Stimulated activated CD4-positive, alpha-beta T cell treated with anti-CD3 and anti-CD28 coated beads, Interleukin-12 subunit alpha, Interleukin-12 subunit beta, amount 100 ng/mL, for 48 hours (primary cell): ENCODE measurements around the gene NUP62.
"Not testable (repeated sequence)": the region's sequence is repeated elsewhere in the genome, so short reads cannot be mapped to it uniquely, and the experiment has no call there.

ENCODE experiments used
- DNase-seq, 3 donors: peaks; one replicate each; pipeline ENCODE4 v3.0.0-alpha.2; 2020; ENCODE audit warnings: low read depth in 2 of 3, low spot score in 1 of 3

Gene NUP62

DNA sequence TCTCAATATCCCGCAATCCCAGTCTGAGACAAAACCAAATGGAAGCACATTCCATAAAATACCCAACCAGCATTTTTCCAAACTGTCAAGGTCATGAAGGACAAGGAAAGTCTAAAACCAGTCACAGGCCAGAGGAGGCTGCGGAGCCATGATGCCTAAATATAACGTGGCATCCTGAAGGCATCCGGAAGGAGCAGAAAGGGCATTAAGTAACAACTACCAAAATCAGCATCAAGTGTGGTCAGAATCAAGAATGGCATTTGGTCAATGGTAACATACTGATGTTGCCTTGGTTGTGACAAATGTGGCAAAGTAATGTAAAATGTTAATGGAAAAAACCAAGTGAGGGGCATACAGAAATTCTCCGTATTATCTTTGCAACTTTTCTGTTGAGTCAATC, 3.8 kb downstream of the NUP62 start:
- DNase-seq = no peak

DNA sequence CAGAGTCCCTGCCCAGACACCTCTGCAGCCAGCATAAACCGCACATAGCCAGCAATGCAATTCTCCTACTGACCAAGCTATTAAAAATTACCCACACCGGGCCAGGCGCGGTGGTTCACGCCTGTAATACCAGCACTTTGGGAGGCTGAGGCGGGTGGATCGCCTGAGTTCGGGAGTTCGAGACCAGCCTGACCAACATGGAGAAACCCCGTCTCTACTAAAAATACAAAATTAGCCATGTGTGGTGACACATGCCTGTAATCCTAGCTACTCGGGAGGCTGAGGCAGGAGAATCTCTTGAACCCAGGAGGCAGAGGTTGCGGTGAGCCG, 4.5 kb downstream of the NUP62 start:
- not testable (repeated sequence) for DNase-seq

DNA sequence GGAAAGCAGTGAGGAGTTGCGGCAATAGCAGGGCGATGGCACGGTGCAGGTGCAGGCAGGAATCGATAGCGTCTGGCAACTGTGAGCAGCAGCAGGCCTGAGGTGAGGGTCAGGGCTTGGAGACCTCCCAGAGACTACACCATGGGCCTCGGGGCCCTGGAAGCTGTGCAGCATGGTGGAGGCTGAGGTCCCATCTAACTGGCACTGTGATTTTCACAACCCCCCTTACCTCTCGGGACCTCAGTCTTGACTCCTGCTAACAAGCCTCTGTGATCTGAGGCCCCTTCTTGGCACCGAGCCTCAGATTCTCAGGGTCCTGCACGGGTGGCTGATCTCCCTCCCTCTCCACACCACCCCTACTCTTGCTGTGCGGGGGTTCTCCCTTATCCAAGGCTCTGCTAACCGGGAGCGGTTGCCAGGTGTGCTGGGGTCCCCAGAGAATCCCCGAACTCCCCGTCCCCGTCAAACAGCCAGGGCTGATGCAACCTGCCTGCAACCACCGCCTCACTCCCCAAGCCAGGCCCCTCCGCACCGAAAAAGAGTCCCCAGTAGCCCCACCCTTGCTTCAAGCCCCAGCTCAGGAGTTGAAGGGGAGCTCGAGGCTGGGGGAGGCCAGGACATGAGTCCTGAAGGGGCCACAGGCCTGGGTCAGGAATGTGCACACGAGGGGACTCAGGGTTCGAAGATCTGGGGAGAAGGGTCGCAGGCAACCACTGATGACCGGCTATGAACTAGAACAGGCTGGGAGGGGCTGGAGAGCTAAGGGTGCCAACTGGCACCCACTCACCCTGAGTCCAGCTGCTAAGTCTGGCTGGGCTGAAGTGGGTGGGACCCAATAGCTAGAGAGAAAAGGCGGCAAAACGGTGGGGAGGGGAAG, 5.1 kb downstream of the NUP62 start:
- no peak for DNase-seq

DNA sequence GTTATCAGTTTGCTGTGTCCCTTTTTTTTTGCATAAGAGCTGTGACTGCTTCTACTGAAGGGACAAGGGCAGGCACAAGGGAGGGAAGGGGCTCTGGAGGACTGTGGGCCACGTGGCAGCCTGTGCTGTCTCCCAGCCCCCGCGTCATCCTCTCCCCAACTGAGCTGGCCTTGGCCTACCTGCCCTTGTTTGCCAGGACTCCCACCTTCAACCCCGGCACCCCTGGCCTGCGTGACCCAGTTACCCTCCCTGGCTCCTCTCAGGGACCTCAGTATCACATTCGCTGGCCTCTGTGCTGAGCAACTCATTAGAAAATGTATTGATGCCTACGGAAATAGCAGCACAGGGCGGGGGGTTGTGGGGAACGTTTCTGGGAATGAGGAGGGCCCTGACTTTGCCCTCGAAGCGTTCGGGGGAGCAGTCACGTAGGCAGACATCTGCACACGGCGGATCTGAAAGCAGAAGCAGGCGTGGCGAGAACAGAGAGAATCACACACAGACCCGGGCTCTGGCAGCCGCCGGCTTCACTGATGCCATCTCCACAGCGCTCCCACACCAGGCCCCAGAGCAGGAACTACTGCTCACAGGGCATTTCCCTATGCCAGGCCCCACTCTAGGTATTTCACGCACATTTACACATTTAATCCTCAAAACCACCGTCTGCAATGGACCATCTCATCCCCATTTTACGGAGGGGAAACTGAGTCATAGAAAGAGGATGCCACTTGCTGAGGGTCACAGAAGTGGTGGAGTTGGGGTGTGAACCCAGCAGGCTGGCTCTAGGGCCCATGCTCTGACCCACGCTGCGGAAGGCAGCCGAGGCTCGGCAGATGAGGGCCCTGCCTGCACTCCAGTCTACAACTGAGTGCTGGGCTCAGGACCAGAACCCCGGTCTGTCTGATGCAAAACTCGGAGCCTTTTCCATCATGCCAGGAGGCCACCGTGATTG, 6.0 kb downstream of the NUP62 start:
- DNase-seq = no peak

DNA sequence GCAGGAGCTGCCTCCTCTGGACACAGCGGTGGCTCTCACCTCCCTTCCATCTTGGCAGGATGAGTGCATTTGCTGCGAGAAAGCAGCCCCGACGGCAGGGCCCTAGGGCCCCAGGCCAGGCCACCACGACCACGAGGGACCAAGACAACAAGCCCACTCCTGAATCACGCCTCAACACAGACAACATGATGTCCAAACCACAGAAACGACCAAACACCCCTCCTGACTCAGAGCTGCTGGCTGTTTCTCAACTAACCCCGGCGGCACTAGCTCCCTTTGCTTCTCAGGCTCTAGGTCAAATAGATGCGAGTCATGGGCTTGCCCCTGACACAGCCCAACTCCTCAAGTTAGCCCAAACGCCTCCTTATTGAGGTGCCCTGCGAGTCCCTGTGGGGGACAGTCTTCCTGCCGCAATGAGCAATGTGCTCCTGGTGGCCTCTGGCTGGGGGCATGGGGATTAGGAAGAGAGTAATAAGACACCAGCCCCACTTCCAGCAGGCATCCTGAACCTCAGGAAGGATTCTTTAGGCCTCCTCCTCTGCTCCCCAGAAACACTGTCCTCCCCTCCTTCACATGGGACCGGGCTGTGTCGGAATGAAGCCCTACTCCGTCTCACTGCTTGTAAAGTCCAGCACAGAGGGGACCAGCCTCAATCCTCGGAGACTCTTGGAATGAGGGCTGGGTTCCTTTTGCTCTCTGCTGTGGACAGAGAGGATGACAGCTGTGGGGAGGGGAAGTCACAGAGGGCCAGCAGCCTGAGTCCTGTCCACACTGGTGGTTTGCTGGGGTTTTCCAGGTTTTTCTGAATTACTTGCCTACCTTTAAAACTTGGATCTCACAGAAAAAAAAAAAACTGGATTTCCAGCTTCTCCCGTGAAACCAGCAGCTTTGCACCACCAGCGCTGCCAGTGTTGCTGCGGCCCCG, 7.2 kb downstream of the NUP62 start:
- DNase-seq = no peak

DNA sequence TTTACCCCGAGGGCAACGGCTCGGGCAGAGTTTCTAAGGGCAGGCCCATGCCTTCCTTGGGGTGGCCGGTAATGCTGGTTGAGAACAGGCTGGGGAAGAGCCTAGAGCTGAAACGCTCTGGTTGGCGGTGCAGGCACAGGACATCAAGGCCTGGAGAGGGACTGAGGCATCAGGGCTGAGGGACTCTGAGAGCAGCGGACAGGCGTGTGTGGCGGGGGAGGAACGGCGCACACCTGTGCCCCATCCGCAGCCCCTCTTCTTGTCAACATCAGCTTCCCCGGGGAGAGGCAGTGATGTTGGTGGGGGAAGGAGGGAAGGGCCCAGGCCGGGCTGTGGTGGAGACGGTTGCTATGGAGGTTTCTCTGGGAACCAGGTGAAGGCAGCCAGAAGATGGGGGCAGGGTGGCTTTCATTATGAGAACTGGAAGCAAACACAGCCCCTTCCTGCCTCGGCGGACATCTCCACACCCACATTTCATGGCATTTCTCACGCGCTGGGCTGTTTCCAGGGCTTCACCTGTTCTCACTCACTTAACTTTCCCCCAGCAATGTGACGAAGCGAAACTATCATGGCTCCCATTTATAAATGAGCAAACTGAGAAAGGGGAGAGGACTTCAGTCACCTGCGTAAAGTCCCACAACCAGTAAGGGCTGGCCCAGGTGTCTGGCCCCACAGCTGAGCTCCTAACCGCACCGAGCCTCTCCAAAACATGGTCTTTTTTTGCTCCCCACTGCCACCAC, 8.5 kb downstream of the NUP62 start:
- no peak for DNase-seq

DNA sequence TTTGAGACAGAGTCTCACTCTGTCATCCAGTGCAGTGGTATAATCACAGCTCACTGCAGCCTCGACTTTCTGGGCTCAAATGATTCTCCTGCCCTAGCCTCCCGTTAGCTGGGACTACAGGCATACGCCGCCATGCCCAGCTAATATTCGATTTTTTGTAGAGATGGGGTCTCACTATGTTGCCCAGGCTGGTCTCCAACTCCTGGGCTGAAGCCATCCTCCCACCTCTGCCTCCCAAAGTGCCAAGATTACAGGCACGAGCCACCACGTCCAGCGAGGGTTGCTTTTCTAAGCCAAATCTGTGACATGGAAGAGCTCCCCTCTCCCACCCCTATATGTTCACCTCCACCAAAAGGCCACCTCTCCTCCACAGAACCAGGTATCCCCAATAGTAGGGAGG, 11.2 kb downstream of the NUP62 start:
- no peak for DNase-seq

DNA sequence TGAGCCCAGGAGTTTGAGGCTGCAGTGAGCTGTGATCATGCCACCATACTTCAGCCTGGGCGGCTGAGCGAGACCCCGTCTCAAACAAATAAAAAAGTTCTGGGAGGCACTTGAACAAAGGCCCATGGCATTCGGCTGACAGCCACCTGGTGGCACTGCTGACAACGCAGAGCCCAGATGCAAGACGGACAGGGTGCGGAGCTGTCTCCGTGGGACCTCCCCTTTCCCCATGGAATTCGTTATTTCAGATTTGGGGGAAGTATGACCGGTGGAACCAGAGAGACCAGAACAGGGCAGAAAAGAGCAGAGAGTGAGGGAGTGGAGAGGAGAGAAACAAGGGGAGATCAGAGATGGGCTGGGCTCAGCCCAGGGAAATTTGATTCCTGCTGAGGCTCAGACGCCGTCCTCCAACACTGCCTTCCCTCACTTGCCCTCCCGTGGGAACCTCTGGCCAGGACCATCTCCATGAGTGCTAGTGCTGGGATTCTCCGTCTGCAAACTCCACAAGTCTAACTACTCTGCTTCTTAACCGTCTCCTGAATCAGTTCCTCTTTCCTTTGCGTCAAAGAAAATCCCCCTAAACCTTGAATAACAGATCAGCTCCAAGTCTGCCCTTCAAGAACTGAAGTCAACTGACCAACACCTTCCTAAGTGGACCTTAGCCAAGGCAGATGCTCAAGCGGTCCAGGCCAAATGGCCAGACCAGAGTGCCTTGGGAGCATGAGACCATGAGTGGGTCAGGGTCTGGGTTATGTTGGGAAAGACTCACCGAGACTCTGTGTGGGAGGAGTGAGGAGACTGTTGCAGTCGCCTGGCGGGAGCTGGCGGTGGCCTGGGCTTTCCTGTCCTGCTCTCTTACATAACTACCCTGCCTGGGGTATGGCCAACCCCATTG, 12.2 kb downstream of the NUP62 start:
- no peak for DNase-seq

DNA sequence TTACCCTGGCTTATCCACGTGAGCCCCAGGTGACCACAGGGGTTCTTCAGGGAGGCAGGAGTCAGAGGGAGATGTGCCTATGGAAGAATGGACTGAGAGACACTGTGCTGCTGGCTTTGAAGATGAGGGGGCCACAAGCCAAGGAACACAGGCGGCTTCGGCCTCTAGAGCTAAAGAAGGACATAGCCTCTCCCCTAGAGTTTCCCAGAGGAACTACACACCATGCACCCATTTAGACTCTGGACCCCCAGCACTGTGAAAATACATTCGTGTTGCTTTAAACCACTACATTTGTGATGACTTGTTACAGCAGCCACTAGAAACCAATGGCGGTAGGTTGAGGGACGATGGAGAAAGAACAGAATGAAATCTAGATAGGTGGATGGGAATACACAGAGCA, 14.0 kb downstream of the NUP62 start:
- no peak for DNase-seq

DNA sequence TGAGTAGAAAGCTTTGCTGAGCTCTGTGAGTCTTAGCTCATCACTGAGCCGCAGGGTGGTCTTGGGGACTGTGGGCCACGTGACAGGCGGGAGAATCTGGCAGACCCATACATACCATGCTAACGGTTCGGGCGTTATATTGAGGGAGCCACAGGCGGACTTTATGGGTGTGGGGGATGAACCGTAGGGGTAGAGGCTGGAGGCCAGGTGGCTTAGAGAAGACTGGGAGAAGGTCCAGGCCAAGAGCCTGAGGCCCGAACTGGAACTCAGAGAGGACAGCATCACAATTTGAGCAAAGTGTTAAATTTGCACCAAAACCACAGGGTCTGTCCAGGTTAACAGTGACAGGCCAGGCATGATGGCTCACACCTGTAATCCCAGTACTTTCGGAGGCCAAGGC, 15.6 kb downstream of the NUP62 start:
- DNase-seq = no peak

DNA sequence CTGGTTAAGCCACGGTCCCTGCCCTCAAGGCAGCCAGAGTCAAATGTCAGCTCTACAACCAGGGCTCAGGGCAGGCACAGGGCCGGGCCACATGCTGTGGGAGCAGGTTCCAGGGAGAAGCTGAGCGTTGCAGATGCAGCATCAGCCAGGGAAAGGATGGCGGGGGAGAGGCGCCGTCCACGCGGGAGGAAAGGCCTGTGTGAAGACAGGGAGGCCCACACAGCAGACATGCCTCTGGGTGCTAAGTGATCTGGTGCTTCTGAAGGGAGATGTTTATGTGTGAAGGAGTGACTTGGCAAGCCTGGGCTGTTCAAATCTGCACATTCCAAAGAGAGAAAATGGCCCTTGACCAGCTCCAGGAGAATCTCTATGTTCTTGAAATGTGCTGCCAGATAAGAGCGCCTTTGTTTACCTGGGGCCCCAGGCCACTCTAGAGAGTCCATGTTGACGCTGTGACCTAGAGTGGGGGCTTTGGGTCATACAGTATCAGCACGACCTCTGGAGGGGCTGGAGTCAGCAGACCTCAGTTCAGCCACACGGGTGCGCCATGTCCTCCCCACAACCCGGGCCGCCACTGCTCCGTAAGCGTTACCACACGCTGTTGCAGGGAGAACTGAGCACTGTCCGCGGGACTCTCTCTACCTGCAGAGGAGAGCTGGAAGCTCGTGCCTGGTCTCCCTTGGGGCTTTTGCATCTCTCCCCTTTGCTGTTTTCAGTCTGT, 16.2 kb downstream of the NUP62 start:
- DNase-seq = no peak

DNA sequence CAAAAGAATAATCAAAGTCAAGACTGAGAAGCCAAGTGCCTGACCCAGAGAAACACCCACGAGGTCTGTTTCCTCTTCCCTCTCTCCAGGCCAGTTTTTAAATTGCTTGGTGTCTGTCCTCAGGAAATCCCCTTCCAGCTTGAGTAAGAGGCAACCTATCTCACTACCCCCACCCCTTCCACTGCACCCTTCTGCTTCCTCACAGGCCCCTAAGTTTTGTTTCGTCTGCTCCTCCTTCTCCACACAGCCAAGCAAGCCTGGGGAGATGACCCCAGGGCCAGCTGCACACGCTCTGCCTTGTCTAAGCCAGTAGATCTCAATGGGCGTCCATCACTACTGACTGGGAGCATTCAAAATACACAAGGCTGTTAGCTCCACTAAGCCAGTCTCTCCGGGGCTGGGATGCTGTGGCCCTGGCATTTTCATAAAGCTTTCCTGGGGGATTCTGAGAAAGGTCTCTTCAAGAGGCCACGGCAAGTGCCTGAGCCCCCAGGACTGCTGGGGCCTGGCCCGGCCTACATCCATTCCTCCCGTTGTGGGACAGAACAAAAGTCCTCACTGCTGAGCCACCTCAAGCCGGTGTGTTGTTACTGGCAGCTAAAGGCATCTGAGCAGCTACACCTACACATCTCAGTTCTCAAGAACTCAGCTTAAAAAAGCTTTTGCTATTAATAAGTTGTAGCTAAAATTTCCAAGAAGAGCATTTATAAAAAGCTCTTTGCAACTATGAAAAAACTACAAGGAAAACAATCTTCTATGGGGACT, 17.7 kb downstream of the NUP62 start:
- peak in 1 of 3 donors; percentile 36 for DNase-seq

DNA sequence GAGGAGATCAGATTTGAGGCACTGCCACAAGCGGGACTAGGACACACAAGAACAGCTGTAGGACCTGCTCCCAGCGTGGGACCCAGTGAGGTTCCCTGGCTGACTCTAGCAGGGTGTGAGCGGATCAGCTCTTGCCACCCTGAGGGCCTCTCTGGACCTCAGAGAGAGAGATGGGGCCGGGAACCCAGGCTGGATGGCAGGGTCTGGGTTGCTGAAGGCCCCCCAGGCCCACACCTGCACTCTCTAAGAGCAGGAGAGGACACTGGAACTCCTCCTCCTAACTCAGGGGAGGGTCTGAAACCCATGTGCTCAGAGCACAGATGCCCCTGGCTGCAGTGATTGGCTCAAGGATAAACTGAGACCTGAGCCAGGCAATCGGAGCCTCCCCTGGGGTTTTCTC, 19.1 kb downstream of the NUP62 start:
- no peak for DNase-seq

DNA sequence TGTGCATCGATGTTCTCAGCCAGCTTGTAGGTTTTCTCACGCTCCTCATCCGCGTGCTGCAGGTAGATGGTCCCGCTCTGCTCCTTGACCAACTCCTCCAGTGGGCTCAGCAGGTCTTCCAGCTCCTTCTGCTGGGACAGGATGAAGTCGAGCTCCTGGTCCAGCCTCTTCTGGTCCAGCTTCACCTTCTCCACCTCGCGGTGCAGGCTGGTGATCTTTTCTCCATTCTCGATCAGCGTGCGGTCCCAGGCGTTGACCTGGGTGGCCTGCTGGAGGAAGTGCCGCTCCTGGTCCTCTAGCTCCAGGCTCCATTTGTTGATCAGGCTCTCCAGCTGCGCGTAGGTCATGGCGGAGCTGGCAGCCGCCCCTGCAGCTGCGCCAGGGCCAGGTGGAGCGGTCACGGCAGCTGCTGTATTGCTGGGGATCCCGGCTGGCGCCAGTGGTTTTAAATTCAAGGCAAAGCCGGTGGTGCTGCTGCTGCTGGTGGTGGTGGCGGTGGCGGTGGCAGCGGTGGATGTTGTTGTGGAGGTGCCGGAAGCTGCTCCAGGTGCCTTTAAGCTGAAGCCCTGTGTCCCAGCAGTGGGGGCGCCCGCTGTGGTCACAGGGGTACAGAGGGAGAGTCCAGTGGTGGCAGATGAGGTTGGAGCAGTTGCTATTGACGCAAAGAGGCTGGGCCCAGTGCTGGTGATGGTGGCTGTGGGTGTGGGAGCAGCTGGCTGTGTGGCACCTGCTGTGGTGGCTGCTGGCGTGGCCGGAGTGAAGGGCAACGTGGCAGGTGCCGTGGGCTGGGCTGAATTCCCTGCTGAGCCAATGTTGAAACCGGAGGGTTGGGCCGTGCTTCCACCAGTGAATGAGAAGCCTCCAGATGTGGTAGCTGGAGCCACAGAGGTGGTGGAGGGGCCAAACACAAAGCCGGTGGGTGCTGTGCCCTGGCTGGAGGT, 20.6 kb downstream of the NUP62 start:
- DNase-seq = no peak

DNA sequence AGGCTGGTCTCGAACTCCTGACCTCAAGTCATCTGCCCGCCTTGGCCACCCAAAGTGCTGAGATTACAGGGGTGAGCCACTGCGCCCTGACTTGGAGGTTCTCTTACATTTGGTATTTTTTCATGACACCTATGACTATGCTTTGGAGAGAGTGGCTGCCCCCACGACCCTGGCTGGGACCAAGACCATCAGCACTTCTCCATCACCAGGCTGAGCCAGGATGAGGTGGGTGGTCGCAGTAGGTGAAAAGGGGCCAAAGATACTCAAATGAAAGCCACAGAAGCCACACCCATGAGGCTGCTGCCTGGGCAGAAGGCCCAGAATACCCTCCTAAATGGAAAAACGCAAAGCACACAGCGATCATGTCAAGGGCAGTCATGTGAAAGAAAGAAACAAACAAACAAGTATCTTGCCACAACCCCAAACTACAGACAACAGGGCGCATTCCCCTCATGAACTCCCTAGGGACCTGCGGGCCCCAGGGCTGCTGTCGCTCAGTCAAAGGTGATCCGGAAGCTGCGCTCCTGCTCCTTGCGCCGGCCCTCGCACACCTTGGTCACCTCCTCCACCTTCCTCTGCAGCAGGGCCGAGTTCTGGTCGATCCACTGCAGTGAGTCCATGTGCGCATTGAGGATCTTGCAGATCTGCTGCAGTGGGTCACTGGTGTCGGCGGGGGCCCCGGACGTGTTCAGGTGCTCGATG, 21.4 kb downstream of the NUP62 start:
- no peak for DNase-seq

DNA sequence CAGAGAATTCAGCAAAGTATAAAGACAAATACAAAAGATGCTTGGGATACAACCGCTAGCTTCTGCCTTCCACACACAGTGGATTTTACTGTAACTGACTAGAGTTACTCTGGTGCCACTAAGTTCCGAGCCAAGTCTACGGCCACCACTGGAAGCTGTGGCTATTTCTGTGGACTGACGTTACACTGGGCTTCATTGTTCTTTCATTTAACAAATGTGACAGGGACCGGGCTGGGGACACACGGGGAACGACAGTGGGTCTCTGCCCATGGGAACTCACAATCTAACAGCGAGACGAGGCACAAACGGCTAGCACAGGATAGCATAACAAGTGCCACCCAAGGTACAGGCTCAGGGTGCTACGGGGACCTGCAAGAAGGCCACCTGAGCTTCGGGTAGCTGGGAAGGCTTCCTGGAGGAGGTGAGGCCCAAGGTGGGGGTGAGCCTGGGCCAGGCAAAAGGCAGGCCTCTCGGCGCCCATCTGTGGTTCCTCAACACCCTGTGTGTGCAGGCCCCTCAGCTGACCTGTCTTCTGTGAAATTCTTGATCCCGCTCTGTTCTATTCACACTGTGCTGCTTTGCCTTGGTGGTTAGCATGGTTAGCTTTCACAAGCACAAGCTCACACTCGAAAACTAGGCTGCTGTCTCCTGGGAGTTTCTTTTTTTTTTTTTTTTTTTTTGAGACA, 22.3 kb downstream of the NUP62 start:
- no peak for DNase-seq
